Sciatic nerve (tissue), 2 donors: ENCODE results near the gene RELL1. TPM values are rescaled to one million over a fixed set of nuclear protein-coding genes. Genes with fewer than 3 reads are reported as not detected.

ENCODE experiments used
- ATAC-seq: fragments of 200-7000 bp; cut with Tn5 transposase; one replicate; pipeline ENCODE4 v1.9.1; 2020; ENCODE audit warnings: mild to moderate bottlenecking, moderate library complexity
- DNase-seq: peaks from one replicate; pipeline ENCODE4 v3.0.0-alpha.2; 2020; ENCODE audit warnings: low spot score
- intact Hi-C: fragments of 100-400 bp; cut with DNase I; formaldehyde crosslinking; loops from one replicate; pipeline ENCODE4 v1.14.2; 2022
- total RNA-seq: library from RNA; stranded (reverse); fragmentation: NEBNext Ultra II Directional; extraction: Animal tissue kit (Norgen Biotek cat#: 25700); gene quantifications from one replicate; pipeline ENCODE4 v1.2.1, GENCODE V29; 2021
- donor health status: DM: no; HTN: no; CAD: no.
- donor health status: DM: no; HTN: no; CAD: no.

Gene RELL1, protein sequence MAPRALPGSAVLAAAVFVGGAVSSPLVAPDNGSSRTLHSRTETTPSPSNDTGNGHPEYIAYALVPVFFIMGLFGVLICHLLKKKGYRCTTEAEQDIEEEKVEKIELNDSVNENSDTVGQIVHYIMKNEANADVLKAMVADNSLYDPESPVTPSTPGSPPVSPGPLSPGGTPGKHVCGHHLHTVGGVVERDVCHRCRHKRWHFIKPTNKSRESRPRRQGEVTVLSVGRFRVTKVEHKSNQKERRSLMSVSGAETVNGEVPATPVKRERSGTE
- total RNA-seq, result 80.6 TPM

DNA sequence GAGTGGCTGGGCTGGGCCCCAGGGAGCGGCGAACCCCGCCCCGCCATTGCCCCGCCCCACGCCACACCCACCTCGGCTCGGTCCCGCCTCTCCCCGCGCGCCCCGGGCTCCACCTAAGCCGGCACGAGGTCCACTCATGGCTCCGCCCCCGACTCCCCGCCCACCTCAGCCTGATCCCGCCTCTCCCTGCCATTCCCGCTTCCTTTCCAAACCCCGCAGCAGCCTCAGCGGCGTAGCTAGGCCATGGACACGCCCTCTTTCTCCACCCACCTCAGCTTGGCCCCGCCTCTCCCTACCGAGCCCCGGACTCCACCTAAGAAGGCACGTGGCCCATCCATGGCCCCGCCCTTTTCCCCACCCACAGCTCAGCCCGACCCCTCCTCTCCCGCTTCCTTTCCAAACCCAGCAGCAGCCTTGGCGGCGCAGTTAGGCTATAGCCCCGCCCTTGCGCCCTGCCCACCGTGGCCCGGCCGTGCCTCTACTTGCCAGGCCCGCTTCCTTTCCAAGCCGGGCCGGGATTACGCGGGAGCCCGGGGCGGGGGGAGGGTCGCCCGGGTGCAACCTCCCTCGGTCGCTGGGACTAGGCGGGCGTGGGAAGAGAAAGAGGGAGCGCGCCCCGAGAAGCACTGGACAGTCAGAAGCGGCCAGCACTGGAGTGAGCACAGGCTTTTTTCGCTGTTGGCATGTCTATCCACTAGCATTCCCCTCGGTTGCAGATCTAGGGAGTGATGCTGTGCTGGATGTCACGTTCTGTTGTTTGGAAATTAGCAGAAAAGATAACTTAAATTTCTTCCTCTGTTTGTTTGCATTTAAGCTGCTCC is at the start of gene RELL1:
RELL1 (minus strand) TSS at position 4 of the 821 bp plus-strand sequence. CDS start 89 bp downstream, outside the sequence.
- peak; percentile 100 for DNase-seq
- intact Hi-C loops, result loop anchor here (10.0 kb wide), 1 partner anchor 52 kb away; no protein-coding TSS in a partner anchor

DNA sequence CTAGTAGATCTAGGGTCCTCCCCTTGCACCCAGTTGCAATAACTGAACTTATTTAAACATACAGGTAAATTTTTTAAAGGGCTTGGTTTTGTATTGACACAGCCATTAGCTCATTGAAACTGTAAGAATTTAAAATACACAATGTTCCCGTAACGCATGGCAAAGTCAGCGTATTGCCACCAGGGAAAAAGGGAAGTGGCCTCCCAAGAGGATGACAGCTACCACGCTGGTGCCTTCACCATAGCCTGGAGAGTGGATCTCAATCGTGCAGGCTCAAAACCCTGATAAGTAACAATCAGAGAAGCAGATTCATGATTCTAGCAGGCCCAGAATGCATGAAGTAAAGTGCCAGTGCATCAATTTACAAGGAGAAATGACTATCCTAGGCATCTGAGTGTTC is 49.4 kb upstream of the RELL1 start:
- DNase-seq, result no peak
- intact Hi-C loops, result no loop called here
- peak; percentile 45 for ATAC-seq

More for the DNA sequence above, at the start of gene RELL1:
- peak; percentile 98 for ATAC-seq

DNA sequence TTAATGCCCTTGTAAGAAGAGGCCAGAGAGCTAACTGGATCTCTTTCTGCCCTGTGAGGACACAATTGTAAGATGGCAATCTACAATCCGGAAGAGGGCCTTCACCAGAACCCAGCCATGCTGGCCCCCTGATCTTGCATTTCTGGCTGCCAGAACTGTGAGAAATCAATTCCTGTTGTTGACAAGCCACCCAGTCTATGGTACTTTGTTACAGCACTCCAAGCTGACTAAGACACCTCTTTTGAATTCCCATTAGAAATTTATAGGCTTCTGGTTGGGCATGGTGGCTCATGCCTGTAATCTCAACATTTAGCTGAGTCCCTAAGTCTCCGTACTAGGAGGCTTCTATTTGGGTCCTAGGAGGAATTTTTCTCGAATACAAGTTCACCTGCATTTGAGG is 48.8 kb upstream of the RELL1 start:
- intact Hi-C loops, result no loop called here
- DNase-seq (no peak), ATAC-seq (no peak)

DNA sequence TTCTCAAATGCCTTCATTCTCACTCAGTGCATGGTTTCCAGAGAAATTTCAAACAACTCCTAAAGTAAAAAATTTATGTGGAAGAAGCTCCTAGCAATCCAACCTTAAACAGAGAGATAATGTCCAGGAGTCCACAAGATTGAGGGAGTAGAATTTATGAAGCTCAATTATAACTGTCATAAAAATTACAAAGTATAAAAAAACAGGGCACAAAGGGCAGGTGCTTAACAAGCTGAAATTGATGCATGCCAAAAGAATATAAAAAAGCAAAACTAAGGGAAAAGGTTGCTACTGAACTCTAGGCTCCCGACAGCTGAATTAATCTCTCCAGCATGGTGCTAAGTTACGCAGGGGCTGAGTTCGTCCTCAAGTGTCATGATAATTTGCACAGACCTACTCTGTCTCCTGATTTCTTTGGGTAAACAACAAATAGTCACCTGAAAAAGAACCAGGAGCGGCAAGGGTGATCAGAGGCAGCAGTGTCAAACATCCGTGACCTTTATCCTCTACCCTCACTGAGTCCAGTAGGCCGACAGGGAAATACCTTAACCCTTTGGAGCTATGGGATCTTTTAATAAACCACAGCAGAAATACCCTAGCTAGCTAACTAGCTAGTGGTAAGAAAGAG is 47.2 kb upstream of the RELL1 start:
- intact Hi-C loops, result no loop called here
- ATAC-seq, result no peak

DNA sequence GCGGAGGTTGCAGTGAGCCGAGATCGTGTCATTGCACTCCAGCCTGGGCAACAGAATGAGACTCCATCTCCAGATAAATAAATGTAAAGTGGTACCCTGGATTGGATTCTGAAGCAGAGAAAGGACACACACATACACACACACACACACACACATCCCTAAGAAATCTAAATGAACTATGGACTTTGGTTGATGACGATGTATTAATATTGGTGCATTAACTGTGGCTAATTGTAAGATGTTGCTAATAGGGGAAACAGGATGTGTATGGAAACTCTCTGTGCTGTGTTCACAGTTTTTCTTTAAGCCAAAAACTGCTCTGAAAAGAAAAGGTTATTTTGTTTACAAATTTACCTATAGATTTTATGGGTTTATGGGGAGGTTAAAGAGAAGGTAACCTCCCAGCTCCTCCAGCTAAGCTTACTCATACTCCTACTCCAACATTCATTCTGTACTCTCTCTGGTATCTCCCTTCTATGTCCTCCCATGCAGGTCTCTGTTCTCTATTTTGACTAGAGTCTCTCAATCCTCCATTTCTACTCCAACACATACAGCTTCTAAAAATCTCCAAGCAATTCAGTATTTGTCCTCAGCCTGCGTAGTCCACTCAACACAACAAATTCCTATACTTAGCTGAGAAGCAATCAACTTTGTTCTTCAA is 46.5 kb upstream of the RELL1 start:
- no peak for DNase-seq
- intact Hi-C loops, result no loop called here
- no peak for ATAC-seq

More for the DNA sequence above, 47.2 kb upstream of the RELL1 start:
- no peak for DNase-seq

DNA sequence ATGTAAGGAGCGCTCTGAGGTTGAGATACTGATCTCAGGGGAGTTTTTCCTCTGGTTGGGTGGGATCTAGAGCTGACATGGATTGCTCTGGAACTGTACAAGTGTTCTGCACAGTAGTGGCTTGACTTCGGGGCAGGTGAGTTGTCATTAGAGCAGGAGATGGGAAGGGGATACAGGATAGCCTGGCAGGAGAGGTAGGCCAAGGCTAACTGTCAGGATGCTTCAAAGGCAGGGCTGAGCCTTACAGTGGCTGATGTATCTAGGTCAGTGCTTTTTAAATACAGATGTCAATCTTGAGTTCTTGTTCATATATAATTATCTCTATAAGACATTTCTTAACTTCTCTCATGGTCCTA is 43.5 kb upstream of the RELL1 start:
- intact Hi-C loops, result no loop called here
- ATAC-seq (no peak), DNase-seq (no peak)

DNA sequence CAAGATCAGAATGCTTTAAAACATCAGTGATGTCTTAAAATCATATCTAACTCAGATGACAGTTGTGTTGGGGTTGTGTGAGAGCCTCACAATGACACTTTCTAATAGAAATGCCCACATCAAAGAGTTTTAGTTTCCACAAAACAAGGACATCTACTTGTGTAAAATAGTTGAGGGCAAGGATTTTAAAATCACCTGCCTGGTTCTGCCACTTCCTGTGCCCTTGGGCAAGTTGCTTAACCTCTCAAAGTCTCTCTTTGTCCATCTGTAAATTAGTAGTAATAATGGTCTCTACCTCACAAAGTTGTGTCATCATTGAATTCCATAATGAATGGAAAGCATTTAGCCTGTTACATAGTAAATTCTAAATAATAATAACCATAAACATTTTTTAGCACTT is 41.9 kb upstream of the RELL1 start:
- DNase-seq, result no peak
- ATAC-seq, result no peak
- intact Hi-C loops, result no loop called here

DNA sequence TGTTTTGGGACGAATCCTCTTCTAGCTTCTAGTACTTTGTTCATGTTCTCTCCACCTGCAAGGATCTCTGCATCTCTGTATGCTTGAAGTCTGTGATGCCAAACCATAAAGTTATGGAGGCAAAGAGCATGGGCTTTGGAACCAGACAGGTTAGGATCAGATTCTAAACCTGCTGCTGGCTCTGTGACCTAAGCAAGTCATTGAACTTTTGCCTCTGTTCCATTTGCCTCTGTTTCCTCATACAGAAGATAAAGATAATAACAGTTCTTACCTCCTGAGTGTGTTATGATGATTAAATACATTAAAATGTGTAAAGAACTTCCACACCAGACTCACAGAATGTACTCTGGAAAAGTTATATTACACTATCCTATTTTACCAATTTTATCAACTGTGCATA is 41.5 kb upstream of the RELL1 start:
- intact Hi-C loops, result no loop called here
- DNase-seq (no peak), ATAC-seq (no peak)

DNA sequence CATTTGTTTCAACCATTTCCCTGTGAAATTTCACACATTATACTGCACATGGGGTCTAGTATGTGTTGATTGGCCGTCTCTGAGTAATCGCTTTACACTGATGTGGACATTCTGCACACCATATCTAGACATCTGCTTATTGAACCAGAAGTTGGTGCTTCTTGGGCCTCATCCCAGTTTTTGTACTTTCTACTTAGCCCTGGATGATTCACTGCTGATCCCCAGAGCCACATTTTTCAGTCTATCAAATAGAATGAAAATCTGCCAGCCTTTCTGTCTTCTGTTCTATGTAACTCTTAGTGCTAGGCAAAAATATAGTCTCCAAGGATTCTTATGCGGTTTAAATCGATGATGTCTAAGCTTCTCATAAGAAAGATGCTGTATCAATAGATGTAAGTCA is 40.5 kb upstream of the RELL1 start:
- intact Hi-C loops, result no loop called here
- no peak for DNase-seq
- ATAC-seq, result no peak

DNA sequence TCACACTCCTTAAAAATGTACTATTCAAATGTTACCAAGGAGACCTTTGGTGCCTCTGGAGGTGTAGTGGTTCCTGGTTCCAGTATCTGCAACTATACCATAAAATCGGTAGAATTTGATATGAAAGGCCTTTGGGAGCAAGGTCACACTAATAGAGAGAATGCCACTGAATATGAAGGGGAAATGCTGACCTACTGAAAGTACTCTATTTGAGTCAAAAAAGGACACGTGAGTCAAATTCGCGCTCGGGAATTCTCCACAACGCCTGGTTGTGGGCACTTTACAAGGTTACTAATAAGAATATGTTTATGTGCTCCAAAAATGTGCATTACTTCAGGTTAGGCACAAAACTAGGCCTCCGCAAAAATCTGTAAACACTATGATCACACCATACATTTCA is 39.5 kb upstream of the RELL1 start:
- intact Hi-C loops, result no loop called here
- ATAC-seq (no peak), DNase-seq (no peak)

DNA sequence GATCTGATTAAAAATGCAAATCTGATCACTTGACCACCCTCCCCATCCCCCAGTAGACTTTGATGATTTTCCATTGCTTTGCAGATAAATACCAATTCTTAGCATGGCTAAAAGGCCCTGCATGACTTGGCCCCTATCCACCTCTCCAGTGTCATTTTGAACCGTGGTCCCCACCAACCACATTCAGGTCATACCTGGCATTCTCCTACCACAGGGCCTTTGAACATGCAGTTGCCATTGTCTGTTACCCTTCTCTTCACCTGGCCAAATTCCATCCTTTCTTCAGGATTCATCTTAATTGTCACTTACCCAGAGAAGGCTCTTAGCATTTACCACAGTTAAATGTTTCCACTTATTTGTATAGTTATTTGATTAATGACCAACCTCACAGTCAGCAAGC is 36.9 kb upstream of the RELL1 start:
- intact Hi-C loops, result no loop called here
- ATAC-seq, result no peak
- no peak for DNase-seq

DNA sequence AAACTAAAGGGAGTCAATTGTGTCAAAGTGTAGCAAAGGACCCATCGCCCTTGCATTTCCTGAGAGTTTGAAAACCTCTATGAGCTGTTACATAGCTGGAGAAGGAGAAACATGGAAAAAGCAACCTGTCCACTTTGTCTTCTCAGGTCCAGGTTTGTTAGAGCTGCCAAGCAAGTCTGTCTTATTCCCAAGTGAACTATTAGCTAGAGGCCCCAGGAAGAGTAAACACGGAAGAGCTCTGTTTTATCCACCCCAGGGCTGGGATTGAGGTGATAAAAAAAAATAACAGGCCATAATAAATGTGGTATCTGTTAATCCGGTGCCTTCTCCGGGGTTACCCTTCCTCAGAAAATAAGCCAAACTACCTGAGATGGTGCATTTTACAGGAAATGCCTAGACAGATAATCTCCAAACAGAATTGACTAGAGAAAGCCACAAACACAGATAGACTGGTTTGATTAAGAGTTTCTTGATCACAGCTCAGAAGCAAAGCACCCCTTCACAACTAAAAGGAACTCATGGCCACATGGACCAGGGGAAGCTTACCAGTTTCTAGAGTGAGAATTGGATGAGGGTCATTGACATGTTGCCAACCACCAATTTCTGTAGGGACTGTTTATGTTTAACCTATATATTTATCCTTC is 35.9 kb upstream of the RELL1 start:
- intact Hi-C loops, result no loop called here
- no peak for ATAC-seq
- DNase-seq, result no peak

DNA sequence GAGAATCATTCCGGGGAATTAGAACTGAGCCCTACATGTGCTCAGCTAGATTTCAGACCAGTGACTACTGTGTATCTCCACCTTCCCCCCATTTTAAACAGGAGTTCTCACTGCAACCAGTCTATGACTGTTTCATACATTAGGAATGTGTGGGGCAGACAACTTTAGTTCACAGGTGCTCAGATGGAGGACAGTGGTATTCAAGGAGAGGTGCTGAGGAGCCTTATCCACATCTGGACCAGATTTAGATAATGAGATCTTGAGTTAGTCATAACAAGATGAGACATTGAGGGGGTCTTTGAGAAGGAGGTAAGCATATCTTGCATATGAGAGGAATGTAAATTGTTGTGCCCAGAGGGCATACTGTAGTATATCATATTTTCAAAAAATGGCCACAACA is 32.8 kb upstream of the RELL1 start:
- intact Hi-C loops, result no loop called here
- DNase-seq (no peak), ATAC-seq (no peak)

DNA sequence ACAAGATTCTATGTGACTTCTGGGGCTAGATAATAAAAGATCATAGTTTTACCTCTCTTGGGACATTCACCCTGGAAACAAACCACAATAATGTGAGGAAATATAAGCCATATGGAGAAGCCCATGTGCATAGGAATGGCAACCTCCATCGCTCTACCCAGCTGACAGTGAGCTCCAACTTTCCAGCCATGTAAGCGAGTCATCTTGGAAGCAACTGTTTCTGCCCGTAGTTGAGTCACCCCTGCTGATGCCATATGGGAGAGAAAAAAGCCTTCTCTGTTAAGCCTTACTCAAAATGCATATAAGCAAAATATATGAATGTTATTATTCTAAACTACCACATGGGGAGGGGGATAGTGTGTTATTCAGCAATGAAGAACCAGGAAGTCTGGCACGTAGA is 31.4 kb upstream of the RELL1 start:
- no peak for ATAC-seq
- intact Hi-C loops, result no loop called here

DNA sequence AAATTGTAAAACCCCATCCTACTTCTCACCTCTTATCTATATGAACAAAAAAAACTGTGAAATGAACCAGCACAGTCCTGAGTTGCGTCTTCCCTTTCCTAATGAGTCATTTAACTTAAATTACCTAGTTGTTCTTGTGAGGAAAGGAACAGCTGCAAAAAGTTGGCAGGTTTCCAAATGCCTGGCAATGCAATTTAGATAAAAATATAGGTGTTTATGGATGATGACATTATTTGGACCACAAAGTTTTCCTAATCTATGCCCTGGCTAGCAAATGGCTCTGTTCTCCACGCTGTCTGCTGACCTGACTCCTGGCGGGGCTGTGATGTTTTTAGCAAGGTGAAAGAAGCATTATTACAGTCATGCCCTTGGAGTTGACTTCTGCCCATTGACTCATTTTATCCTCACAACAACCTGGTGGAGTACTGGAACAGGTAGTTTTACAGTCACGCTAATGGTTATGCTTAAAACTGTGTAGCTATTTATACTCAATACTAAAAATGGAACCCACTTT is 29.8 kb upstream of the RELL1 start:
- no peak for ATAC-seq
- intact Hi-C loops, result no loop called here
- no peak for DNase-seq

More for the DNA sequence above, 31.4 kb upstream of the RELL1 start:
- DNase-seq, result no peak

DNA sequence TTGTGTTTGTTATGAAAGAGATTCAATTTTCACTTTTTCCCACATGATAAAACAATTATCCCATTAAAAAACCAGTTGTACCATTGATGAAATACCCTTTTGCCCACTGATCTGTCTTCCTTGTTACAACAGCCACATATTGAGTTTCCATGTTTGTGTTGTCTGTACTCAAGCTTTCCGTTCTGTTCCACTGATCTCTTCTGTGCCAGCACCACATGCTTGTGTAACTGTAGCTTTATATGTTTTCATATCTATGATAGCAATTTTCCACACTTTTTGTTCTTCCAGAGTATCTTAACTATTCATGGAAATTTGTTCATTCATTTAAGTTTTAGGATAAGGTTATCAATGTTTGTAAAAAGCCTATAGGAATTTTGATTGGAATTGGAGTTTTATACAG is 24.3 kb upstream of the RELL1 start:
- ATAC-seq, result no peak
- intact Hi-C loops, result no loop called here
- DNase-seq, result no peak

DNA sequence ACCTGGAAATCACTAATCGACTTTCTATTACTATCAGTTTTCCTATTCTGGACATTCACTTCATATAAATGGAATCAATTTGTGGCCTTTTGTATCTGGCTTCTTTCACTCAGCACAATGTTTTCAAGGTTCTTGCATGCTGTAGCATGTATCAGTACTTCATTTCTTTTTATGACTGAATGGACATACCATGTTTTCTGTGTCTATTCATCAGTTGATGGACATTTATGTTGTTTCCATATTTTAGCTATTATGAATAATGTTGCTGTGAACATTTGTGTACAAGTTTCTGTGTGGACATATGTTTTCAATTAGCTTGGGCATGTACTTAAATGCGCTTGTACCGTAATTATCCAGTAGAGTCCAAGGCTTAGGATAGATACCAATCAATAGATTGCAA is 19.9 kb upstream of the RELL1 start:
- DNase-seq (no peak), ATAC-seq (no peak)
- intact Hi-C loops, result no loop called here

DNA sequence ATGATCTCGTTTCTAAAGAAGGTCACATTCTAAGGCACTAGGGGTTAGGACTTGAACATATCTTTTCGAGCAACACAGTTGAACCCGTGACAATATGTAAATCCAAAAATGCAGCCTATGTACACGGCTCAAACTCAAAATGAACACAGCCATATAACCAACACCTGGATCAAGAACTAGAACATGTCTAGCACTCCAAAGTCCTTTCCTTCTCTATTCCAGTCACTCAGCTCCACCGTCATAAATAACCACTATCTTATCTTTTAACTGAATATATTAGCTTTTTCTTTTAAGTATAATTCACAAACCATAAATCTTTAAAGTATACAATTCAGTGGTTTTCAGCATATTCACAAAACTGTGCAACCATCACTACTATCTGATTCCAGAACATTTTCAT is 19.4 kb upstream of the RELL1 start:
- ATAC-seq (no peak), DNase-seq (no peak)
- intact Hi-C loops, result no loop called here

DNA sequence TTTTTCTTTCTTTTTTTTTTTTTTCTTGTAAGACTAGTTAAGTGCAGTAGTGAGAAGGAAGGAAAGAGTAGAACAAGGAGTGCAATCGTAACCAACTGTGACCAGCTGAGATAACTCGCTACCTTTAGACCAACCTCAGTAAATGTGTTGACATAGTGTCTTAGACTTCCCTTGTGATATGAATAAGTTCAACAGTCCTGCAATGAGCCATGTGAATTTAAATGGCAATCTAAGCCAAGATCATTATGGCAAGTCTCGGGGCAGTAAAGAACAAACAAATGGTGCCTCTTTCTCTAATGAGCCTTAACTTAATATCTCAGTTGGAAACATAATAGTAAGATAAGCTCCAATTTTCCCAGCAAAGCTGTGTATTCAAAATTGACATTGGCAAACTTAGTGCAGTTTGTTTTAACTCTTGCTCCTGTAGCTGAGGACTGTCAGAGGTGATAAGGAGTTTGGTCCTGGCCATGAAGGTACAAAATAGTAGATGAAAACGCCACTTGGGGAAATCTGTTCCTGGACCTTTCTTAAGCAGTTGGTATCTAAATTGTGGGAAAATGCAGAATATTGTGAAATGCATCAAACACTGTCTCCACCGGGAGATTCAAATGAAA is 13.8 kb upstream of the RELL1 start:
- no peak for DNase-seq
- no peak for ATAC-seq
- intact Hi-C loops, result no loop called here
